ENCODE data around the gene KRT78.

DNA sequence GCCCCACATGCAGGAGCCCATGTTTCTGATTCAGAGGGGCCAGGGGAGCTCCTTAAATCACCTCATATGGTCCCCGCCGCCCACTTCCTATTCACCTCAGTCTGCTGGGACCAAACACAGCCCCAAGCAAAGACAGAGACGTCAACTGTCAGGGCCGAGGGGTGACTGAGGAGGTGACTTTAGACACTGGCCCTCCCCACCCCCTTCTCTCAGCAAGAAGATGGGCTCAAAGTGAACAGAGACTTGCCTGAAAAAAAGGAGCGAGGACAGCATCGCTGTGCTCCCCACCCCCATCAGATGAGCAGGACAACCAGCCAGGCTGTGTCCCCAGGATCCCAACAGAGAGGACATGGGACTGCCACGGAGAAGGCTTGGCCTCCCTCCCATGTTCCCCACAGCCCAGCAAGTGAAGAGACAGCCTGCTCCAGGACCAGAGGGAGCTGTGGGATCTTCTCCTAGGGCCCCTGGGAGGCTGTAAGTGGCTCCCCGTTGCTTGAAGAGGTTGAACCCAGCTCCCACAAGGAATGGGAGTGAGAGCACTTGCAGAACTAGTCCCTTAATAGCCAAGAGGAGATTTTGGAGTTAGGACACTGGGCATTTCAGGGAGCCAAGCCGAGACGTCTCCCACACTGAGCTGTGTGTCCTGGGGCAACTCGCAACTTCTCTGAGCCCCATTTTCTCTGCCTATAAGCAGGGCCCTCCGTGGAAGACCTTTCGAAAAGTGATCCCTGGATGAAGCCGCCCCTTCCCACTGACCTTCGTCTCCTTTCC is 13.3 kb downstream of the KRT78 start:
- TF ChIP-seq, protein P1, sequence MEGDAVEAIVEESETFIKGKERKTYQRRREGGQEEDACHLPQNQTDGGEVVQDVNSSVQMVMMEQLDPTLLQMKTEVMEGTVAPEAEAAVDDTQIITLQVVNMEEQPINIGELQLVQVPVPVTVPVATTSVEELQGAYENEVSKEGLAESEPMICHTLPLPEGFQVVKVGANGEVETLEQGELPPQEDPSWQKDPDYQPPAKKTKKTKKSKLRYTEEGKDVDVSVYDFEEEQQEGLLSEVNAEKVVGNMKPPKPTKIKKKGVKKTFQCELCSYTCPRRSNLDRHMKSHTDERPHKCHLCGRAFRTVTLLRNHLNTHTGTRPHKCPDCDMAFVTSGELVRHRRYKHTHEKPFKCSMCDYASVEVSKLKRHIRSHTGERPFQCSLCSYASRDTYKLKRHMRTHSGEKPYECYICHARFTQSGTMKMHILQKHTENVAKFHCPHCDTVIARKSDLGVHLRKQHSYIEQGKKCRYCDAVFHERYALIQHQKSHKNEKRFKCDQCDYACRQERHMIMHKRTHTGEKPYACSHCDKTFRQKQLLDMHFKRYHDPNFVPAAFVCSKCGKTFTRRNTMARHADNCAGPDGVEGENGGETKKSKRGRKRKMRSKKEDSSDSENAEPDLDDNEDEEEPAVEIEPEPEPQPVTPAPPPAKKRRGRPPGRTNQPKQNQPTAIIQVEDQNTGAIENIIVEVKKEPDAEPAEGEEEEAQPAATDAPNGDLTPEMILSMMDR (IDR thresholded peaks at IDR 0.05) = no peak
- no peak for TF ChIP-seq EZH2 (IDR thresholded peaks at IDR 0.05; ENCODE audit: borderline replicate concordance, insufficient read depth, low read depth, low read length, poor library complexity, severe bottlenecking)
